Colonic mucosa (tissue), 4 donors: ENCODE measurements around the gene MT2A. TPM values are rescaled to one million over a fixed set of nuclear protein-coding genes. Genes with fewer than 3 reads are reported as not detected.
"Not testable (repeated sequence)": the region's sequence is repeated elsewhere in the genome, so short reads cannot be mapped to it uniquely, and the experiment has no call there.

Experiments used
- DNase-seq: peaks from one replicate; pipeline ENCODE4 v3.0.0-alpha.2; 2020
- H3K27ac ChIP-seq: fragments of 200-600 bp; one replicate; pipeline ENCODE4 v1.8.0; 2021
- H3K27me3 ChIP-seq: fragments of 200-600 bp; one replicate; pipeline ENCODE4 v1.8.0; 2021
- H3K36me3 ChIP-seq: fragments of 200-600 bp; one replicate; pipeline ENCODE4 v1.8.0; 2021
- H3K4me1 ChIP-seq: fragments of 200-600 bp; one replicate; pipeline ENCODE4 v1.8.0; 2021; ENCODE audit warnings: mild to moderate bottlenecking
- H3K4me3 ChIP-seq: fragments of 200-600 bp; one replicate; pipeline ENCODE4 v1.8.0; 2021
- H3K9ac ChIP-seq, 2 donors: one replicate each; pipeline ENCODE4 v1.7.0; 2013; ENCODE audit warnings: control low read depth in 2 of 2, low read depth in 2 of 2, low read length in 2 of 2
- H3K9me3 ChIP-seq: fragments of 200-600 bp; one replicate; pipeline ENCODE4 v1.8.0; 2021
- intact Hi-C: fragments of 100-400 bp; cut with DNase I; formaldehyde crosslinking; loops from one replicate; pipeline ENCODE4 v1.14.1; 2022
- total RNA-seq, 2 donors: library from RNA; stranded (reverse); fragmentation: NEBNext Ultra II Directional in 1 of 2; extraction: Animal tissue kit (Norgen Biotek cat#: 25700) in 1 of 2; gene quantifications; one replicate each; pipeline ENCODE4 v1.2.1, GENCODE V29; 2021
- TF ChIP-seq, protein P1 (sequence below): fragments of 200-600 bp; IDR thresholded peaks from one replicate; pipeline ENCODE4 v1.8.0; 2022; ENCODE audit warnings: antibody characterized with exemption, mild to moderate bottlenecking
- donor health status: healthy.
- donor health status: DM: no; HTN: no; CAD: no.
- donor health status: DM: no; HTN: no; CAD: no.

Gene MT2A
- total RNA-seq, 2 donors from 2014 or later: 239 to 320 TPM

DNA sequence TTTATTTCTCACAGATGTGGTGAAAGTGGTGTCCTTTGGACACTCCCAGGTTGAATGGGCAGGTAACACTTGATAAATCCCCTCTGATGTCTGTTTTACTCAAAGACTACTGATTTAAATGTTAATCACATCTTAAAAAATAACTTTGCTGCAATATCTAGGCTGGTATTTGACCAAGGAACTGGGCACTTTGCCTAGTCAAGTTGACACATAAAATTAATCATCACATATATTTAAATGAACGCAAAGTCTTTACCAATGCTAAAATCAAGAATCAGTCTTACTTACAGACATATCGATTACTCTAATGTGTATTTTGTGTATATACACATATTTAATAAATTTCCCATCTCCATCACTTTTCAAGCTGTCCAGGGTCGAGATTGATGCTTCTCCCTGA, 7.0 kb downstream of the MT2A start:
- no peaks in the 10 kb centered on the region for H3K27me3 ChIP-seq
- H3K9me3 ChIP-seq: no peaks in the 10 kb centered on the region
- no peaks in the 10 kb centered on the region for H3K36me3 ChIP-seq
- intact Hi-C loops: no loop called here
- H3K4me1 ChIP-seq: peaks cover 11% of the 10 kb centered on the region
- H3K9ac ChIP-seq: no peak overlapping the region
- DNase-seq: no peak
- H3K4me3 ChIP-seq: no peak overlapping the region
- TF ChIP-seq, protein P1, sequence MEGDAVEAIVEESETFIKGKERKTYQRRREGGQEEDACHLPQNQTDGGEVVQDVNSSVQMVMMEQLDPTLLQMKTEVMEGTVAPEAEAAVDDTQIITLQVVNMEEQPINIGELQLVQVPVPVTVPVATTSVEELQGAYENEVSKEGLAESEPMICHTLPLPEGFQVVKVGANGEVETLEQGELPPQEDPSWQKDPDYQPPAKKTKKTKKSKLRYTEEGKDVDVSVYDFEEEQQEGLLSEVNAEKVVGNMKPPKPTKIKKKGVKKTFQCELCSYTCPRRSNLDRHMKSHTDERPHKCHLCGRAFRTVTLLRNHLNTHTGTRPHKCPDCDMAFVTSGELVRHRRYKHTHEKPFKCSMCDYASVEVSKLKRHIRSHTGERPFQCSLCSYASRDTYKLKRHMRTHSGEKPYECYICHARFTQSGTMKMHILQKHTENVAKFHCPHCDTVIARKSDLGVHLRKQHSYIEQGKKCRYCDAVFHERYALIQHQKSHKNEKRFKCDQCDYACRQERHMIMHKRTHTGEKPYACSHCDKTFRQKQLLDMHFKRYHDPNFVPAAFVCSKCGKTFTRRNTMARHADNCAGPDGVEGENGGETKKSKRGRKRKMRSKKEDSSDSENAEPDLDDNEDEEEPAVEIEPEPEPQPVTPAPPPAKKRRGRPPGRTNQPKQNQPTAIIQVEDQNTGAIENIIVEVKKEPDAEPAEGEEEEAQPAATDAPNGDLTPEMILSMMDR: no peak
- no peak overlapping the region for H3K27ac ChIP-seq

DNA sequence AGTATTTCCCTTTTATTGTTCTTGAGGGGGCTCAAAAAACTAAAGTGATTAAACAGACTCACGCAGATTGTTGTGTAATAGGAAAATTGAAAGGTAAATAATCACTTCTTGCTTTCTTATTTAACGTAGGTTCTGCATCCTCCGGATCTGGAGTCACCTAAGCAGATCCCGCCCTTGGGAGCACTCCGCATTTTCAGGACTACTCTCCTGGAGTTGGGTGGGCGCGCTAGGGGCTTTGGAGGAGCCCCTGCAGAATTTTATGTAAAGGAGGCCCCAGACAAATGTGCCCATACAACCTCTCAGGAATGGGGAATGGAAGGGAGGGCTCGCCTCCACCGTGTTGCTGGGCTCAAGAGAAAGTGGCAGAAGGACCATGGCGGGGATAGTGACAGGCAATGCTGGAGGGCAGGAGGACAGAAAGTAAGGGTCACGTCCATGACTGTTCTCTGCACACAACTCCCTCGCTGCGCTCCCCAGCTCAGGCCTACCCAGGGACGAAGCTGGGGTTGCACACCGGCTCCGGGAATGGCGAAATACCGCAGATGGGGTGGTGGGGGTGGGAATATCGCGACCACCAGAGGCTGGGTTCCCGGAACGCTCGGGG, 8.3 kb downstream of the MT2A start:
- Histone ChIP-seq H3K9me3 (no peaks in the 10 kb centered on the region), H3K4me1 (peaks cover 7% of the 10 kb centered on the region), H3K27me3 (no peaks in the 10 kb centered on the region), H3K4me3 (peak overlapping the region; percentile 30), H3K27ac (no peak overlapping the region), H3K9ac (peak overlapping the region; percentile 68 to 74), H3K36me3 (no peaks in the 10 kb centered on the region)
- no peak for DNase-seq
- TF ChIP-seq, protein P1: no peak
- intact Hi-C loops: no loop called here

DNA sequence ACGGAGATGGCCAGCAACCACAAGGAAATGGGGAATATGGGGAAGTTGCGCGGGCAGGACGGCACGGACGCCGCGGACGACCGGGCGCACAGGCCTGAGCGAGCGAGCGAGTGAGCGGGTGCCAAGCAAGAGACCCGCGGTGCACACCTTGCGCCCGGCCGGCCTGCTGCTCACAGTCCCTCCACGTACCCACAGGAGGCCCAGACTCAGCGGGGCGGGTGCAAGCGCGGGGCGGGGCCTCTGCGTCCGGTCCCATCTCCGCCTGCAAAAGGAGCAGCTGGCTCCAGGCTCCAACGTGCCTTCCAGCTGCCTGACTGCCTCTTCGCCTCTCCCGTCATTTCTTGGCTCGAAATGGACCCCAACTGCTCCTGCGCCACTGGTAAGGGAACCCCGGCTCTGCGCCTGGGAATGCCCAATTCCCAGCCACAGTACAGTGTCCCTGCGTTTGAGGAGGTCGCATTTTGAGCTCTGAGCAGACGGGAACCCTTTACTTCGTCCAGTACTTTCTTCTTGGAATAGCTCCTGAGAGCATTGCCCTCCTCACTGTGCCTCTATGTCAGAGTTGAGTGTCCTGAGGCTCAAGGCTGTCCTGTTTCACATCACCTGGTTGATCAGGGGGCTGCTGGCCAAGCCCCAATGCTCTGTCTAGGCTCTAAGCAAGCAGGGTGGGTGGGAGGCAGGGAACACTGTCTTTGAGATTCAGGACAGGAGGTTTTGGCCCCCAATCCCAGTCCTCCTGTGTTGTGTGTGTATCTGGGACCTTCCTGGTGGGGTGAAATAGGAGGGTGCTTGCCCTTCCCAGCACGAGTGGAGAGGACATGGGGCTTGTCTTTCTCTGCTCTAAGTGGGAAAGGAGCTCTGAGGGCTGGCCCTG, 9.1 kb downstream of the MT2A start:
- H3K27me3 ChIP-seq: no peaks in the 10 kb centered on the region
- no peaks in the 10 kb centered on the region for H3K36me3 ChIP-seq
- peak; percentile 85 for DNase-seq
- intact Hi-C loops: no loop called here
- H3K4me3 ChIP-seq: peak overlapping the region; percentile 30
- H3K4me1 ChIP-seq: peaks cover 7% of the 10 kb centered on the region
- H3K27ac ChIP-seq: no peak overlapping the region
- peak overlapping the region; percentile 68 to 74 for H3K9ac ChIP-seq
- H3K9me3 ChIP-seq: no peaks in the 10 kb centered on the region
- TF ChIP-seq, protein P1: no peak

DNA sequence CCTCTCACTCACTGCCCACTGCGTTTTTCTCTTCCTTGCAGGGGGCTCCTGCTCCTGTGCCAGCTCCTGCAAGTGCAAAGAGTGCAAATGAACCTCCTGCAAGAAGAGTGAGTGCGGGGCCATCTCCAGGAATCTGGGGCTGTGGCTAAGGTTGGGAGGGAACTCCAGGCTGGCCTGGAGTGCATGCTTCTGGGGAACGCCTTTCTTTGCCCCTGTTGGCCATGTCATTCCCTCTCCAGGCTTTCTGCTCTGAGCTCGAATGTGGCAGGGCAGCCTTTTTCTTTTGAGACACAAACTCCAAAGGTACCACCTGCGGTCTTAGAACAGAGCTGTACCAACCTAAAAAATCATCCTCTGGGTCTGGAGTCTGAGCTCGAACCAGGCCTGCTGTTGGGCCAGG, 9.8 kb downstream of the MT2A start:
- Histone ChIP-seq H3K9ac (no peak overlapping the region), H3K4me3 (no peak overlapping the region), H3K4me1 (peaks cover 7% of the 10 kb centered on the region), H3K27me3 (no peaks in the 10 kb centered on the region), H3K27ac (no peak overlapping the region), H3K9me3 (no peaks in the 10 kb centered on the region), H3K36me3 (no peaks in the 10 kb centered on the region)
- TF ChIP-seq, protein P1: no peak
- intact Hi-C loops: no loop called here
- DNase-seq: no peak

DNA sequence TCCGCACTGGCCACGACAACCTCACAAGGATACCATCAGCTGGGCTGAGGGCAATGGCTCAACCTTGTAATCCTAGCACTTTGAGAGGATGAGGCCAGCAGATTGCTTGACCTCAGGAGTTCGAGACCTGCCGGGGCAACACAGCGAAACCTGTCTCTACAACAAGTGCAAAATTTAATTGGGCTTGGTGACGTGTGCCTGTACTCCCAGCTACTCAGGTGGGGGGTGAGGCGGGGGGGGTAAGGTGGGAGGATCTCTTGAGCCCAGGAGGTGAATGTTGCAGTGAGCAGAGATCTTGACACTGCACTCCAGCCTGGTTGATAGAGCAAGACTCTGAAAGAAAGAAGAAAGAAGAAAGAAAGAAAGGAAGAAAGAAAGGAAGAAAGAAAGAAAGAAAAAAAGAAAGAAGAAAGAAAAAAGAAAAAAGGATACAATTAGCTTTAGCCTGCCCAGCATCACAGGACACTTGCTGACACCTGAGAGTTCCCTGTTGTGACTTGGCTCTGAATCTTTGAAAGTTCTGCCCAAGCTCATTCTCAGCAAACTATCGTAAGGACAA, 12.0 kb downstream of the MT2A start:
- DNase-seq: no peak

DNA sequence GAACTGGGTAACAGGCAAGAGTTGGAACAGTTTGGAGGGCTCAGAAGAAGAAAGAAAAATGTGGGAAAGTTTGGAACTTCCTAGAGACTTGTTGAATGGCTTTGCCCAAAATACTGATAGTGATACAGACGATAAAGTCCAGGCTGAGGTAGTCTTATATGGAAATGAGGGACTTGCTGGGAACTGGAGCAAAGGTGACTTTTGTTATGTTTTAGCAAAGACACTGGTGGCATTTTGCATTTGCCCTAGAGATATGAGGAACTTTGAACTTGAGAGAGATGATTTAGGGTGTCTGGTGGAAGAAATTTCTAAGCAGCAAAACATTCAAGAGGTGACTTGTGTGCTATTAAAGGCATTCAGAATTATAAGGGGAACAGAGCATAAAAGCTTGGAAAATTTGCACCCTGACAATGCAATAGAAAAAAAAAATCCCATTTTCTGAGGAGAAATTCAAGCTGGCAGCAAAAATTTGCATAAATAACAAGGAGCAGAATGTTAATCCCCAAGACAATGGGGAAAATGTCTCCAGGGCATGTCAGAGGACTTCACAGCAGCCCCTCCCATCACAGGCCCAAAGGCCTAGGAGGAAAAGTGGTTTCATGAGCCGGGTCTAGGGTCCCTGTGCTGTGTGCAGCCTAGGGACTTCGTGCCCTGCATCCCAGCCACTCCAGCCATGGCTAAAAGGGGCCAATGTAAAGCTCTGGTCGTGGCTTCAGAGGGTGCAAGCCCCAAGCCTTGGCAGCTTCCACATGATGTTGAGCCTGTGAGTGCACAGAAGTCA, 13.5 kb downstream of the MT2A start:
- H3K27ac ChIP-seq, H3K9me3 ChIP-seq, H3K4me1 ChIP-seq, H3K4me3 ChIP-seq, H3K27me3 ChIP-seq, DNase-seq, intact Hi-C loops, H3K9ac ChIP-seq, H3K36me3 ChIP-seq: not testable (repeated sequence)

More for the DNA sequence above, 12.0 kb downstream of the MT2A start:
- TF ChIP-seq, protein P1: no peak
- Histone ChIP-seq H3K9me3 (no peaks in the 10 kb centered on the region), H3K36me3 (no peaks in the 10 kb centered on the region), H3K27ac (no peak overlapping the region), H3K4me1 (peaks cover 9% of the 10 kb centered on the region), H3K9ac (no peak overlapping the region), H3K4me3 (no peak overlapping the region), H3K27me3 (no peaks in the 10 kb centered on the region)
- intact Hi-C loops: no loop called here

DNA sequence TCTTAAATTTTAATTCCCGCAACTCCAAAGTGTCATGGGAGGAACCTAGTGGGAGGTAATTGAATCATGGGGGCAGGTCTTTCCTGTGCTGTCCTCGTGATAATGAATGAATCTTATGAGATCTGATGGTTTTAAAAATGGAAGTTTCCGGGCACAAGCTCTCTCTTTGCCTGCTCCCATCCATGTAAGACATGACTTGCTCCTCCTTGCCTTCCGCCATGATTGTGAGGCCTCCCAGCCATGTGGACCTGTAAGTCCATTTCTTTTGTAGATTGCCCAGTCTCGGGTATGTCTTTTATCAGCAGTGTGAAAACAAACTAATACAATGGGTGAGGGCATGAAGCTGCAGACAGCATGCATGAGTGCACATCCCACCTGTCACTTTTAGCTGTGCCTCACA, 14.8 kb downstream of the MT2A start:
- DNase-seq, H3K36me3 ChIP-seq, intact Hi-C loops, H3K9ac ChIP-seq, H3K27me3 ChIP-seq, H3K27ac ChIP-seq, H3K4me3 ChIP-seq, H3K9me3 ChIP-seq, H3K4me1 ChIP-seq: not testable (repeated sequence)
